Activated gamma-delta T cell treated with anti-CD3 and anti-CD28 coated beads, Interleukin-2, amount 50 U/mL, for 16 hours (primary cell): ENCODE measurements around the gene OLFML3.

Source experiments
- DNase-seq: peaks from one replicate; pipeline ENCODE4 v3.0.0-alpha.2; 2020; ENCODE audit warnings: low read depth

The OLFML3 gene

DNA sequence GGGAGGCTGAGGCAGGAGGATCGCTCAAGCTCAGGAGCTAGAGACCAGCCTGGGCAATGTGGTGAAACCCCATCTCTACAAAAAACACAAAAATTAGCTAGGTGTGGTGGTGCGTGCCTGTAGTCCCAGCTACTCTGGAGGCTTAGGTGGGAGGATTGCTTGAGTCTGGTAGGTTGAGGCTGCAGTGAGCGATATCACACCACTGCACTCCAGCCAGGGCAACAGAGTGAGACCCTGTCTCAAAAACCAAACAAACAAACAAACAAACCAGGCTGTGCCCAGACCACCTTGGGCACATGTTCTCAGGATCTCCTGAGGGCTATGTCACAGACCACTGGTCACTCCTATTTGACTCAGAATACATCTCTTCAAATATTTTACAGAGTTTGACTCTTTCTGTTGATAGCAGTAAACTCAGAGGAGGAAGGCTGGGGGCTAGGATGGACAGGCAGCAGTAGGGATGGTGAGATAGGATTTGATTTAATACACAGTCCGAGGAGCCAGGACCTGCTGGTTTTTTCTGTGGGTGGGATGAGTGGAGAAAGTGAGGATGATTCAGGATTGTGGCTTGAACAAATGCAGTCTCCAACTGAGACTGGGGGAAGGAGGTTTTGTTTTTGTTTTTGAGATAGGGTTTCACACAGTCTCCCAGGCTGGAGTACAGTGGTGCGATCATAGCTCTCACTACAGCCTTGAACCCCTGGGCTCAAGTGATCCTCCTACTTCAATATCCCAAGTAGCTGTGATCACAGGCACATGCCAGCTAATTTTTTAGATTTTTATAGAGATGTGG lies 46.5 kb downstream of the OLFML3 start:
- DNase-seq = no peak

DNA sequence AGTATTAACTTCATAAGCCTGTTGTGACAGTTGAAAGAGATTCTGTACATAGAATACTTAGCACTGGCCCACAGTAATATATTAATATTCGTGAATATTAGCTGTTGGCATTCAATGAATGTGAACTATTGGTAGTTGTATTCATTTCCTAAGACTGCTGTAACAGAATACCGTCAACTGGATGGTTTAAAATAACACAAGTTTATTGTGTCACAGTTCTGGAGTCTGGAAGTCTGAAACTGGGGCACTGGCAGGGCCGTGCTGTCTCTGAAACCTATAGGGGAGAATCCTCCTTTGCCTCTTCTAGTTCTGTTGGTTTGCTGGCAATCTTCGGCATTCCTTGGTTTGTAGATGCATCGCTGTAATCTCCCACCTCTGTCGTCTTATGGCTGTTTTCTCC lies 47.5 kb downstream of the OLFML3 start:
- no peak for DNase-seq
